Stimulated activated CD8-positive, alpha-beta memory T cell treated with anti-CD3 and anti-CD28 coated beads, Interleukin-2, amount 100 ng/mL, for 48 hours (primary cell): Measurements from ENCODE around the gene RAPGEF3.

ENCODE experiments used
- DNase-seq, 2 donors: peaks; one replicate each; pipeline ENCODE4 v3.0.0-alpha.2; 2020; ENCODE audit warnings: low read depth in 2 of 2

RAPGEF3 gene

GRCh38 chr12:47744005-47744651, 14.6 kb downstream of the RAPGEF3 start:
- no peak for DNase-seq

- DNase-seq = no peak
Measured at GRCh38 chr12:47743311-47743860, 15.3 kb downstream of the RAPGEF3 start.

GRCh38 chr12:47742253-47742825, 16.3 kb downstream of the RAPGEF3 start:
- DNase-seq = peak; percentile 57 to 66

GRCh38 chr12:47741340-47741703, 17.4 kb downstream of the RAPGEF3 start:
- DNase-seq = peak; percentile 27 to 28

DNA sequence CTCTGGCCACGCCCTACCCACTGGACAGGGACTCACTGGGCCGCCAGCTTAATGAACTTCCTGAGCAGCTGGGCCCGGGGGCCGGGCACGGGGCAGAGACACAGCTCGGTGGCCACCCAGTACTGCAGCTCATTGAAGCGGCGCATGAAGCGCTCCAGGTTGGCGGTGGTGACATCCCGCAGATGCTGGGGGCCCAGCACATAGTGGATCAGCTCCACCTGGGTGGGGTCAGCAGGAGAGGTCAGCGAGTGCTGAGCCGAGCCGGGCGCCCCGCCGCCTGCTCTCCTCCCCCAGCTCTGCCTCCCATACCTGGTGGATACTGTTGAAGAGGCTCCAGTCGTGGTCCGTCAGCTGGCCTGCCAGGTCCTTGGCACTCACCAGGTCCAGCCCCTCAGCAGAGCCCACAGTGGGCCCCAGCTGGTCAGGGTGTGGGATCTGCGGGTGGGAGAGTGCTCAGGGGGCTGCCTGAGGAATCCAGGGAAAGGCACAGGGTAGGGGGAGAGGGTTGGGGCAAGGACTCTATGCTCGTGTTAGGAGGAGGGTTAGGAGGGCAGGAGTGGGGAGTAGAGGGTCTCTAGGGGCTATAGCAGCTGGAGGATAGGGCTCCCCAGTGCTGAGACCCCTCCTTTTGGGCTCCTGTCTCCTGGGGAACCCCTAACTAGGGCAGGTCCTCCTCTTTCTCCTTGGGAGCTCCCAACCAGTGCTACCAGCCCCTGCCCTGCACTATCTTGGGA, 17.9 kb downstream of the RAPGEF3 start:
- DNase-seq = no peak

DNA sequence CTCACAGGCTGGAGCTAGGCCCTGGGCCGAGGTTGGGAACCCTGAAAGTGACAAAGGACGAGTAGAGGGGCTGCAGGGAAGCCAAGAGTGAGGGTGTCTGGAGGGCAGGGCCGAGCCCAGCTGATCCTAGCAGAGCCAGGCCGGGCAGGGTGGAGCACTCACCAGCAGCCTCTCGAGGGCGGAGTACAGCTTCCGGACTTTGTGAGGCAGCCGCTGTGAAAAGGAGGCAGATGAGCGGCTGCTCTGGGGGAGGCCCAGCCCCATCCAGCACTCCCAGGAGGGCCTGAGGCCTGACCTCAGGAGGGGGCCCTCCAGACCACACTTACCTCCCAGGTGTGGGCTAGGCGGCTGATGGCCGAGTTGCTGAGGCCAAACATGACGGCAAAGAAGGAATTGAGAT, 18.7 kb downstream of the RAPGEF3 start:
- no peak for DNase-seq

DNA sequence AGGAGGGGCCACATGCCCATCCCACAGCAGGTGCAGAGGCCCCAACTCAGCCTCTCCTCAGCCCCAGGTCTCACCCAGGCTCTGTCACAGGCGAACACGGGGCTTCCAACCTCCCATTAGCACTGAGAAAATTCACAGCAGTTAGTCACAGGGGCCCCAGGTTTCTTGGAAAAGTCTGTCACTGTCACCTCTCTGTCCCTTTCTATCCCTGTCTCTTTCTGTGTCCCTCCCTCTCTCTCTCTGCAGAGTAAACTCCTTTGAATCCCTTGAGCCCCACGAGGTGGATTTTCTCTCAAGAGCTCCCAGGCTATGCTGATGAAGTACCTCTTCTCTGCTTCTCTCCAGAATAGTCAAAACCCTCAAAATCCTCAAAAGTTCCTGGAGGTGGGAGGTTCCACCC, 19.4 kb downstream of the RAPGEF3 start:
- no peak for DNase-seq

DNA sequence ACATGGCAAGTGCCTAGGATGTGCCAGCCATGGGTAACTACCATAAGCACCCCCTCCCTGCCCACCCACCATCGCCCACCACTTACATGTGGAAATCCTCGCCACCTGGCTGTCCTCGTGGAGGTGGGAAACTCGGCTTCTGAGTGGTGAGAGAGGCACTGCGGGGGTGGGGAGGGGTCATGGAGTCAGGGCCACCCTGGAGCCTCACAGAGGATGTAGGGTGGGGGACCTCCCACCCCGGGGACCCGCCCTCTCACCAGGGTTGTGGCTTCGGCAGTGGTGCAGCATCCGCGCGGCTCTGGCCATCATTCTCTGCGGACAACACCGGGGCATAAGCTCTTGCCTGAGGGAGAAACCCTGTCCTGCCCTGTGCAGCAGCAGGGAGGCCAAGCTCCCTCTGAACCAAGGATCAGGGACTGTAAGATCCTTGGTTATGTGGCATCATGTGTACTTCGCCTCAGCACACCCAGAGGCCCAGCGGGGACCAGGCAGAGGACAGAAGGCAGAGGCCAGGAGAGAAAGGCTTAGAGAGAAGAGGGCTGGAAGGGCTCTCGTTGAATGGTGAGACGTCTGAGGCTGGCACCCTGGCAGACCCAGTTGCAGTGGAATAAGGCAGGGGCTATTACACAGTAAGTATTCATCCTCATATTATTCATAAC, 20.6 kb downstream of the RAPGEF3 start:
- DNase-seq = no peak

DNA sequence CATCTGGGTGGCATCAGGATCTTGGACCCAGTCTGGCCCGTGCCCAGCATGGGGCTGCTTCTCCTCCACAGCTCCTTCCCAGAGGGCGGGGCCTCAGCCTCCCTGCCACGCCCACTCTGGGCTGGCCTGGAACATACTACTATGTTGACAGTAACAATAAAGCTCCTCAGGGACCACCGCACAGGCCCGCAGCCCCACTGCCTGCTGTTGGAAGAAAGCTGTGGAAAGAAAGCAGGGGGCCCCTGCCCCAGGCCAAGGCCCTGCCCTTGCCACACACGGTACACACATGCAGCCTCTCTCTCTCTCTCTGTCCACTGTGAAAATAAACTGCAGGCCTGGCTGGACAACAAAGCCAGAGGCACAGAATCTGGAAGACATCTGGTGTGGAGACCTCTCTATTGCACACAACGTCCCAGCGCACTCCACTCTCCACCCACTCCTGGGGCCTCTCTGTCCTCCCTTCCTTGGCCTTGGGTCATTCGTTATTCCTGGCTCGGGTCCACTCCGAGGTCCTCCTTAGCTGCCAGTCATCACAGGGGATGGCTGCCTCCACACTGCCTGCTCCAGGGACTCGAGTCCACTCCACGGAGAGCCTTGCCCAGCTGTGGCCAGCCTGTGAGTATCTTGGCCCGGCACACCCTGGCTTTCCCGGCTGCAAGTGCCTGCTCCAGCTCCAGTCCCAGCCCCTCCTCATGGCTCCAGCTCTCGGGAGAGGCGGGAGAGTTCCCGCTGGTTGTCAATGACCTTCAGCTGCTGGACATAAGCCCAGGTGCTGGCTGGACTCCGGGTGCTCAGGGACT, 21.6 kb downstream of the RAPGEF3 start:
- no peak for DNase-seq

DNA sequence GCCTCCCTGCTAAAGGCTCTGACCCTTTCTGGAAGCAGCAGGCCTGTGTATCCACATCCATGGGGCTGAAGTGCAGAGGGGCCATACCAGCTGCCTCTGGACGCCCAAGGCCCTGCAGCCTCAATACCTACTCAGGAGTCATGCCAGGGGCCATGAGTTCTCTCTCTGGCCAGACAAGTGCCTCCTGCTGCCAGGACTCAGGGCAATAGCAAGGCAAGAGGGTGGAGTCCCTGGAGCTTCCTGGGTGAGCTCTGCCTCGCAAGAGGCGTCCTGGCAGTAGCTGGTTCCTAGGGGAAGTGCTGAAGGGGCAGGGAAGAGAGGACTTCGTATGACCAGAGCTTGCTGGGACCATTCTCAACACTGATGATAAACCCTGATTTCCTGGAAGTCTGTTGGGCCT, 22.5 kb downstream of the RAPGEF3 start:
- no peak for DNase-seq

DNA sequence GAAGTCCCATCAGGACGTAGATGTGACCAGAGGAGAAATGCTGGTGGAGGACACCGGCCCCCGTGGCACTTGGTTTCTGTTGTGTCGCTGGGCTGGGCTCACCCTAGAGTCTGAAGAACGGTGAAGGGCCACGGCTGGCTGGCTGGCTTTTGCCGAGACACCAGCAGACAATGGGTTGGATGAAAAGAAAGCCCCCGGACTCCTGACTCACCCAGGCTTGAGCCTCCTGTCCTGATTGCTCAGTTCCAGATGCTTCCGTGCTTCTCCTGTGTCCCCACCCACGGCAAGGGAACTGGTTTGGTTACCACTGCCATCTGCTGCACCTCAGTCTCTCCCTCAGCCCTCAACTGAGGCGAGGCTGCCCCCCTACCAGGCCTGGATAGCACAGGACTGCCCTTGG, 23.0 kb downstream of the RAPGEF3 start:
- no peak for DNase-seq

- no peak for DNase-seq
Measured at GRCh38 chr12:47734725-47735480, 23.8 kb downstream of the RAPGEF3 start.

DNA sequence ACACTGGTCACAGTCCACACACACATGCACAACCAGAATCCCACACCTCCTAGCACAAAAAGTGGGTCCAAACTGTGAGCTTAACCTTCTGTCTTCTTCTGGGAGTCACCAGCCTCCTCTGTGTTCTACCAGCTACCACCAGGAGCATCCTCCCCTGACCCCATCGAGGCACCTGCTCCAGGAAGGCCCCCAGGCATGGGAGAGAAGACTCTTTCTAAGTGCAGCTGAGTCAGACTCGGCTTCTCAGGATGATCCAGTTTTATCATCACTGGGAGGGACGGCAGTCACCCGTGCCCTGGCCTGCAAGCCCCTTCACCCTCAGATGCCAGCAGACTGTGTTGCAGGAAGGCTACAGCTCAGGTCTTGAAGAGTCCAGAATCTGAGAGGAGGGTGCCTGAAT, 25.5 kb downstream of the RAPGEF3 start:
- DNase-seq = no peak

DNA sequence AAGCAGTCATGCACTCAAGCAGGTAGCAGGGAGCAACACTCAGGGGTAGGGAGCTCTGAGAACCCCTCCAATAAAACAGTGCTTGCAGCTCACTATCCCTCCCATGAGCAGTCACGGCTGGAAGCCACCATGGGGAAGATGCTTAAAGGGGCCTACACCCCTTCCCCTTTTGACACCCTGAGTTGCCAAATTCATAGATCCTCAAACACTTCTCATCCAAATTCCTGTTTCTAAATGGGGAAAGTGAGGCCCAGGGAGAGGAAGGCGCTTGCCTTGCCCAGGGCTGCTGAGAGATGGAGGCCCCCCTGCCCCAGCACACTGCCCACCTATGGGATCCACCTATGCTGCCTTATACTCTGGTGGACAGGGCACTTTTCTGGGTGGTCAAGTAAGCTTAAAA, 26.2 kb downstream of the RAPGEF3 start:
- DNase-seq = no peak

- DNase-seq = no peak
Measured at GRCh38 chr12:47731723-47732122, 27.0 kb downstream of the RAPGEF3 start.

DNA sequence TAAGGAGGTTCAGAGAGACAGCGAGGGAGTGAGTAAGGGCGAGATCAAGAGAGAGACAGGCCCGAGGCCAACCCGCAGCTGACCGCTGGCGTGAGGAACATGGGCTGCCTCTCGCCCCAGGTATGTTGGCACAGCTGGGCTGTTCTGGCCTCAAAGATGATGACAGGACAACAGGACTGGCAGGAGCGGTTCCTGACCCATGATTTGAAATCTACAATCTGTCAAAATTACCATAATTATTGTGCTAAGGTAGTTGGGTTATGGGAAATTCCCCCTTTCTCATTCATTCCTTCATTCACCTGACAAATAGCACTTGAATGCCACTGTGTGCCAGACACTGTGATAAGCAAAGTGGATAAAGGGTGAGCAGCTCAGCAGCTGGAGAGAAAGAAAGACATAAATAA, 28.3 kb downstream of the RAPGEF3 start:
- DNase-seq = no peak

GRCh38 chr12:47729233-47729632, 29.4 kb downstream of the RAPGEF3 start:
- no peak for DNase-seq

DNA sequence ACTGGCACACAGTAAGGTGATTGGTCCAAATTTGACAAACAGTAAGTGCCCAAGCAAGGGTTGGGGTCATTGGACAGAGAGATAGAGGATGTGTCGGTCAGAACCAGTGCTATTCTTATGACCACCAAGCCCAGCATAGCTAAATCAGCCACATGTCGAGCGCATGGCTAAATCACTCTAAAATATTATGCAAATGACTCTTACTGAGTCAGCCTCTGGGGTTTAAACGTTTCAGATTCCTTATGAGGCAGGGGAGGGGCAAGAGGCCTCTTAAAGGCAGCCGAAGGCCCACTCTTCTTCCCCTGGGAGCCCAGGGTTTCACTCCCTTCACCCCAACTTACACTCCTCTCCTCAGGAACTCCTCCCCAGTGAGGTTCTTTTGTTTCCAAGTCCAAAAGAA, 32.8 kb downstream of the RAPGEF3 start:
- no peak for DNase-seq

- DNase-seq = no peak
Measured at GRCh38 chr12:47725091-47725772, 33.4 kb downstream of the RAPGEF3 start, which contains the start of gene ENDOU. Gene ENDOU, minus strand, starts transcription at chr12:47725490. Its CDS starts 77 bp downstream, at chr12:47725413.

DNA sequence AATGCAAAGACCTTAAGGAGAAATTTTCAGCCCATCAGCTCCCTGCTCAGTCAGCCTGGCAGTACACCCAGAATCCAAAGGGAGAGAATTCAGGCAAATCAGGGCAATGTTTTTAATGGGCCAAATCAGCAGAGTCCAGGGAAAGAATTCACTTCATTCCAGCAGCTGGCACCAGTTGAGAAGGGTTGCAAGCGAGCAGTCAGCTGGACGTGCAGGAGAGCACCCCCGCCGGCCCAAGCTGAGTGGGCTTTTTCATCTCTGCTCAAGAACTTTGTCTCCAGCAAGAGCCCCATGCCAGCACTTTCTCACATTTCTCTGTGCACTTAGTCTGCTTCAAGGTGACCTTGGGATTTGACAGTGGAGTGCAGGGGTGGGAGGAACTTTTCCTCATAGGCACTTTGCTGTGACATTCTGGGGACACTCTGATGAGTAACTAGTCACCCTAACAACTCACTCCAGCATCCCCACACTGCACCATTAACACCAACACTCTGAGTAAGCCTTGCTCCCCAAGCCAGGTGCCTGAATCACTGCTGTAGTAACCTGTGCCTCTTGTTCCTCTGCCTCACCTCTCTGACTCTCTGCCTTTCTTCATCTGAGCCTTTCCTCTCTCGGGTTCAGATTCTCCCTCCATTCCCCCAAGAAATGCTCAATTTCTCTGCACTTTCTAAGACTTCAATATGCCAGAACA, 35.6 kb downstream of the RAPGEF3 start:
- no peak for DNase-seq
